Measurements from ENCODE around the gene WDR83. TPM values are rescaled to one million over a fixed set of nuclear protein-coding genes. Genes with fewer than 3 reads are reported as not detected.
A peak's percentile ranks its signal among the peaks of the same experiment; 100 is the strongest.

The WDR83 gene
- total and polyA plus RNA-seq, 2 experiments from 2014 or later: 9.1 to 19.5 TPM

DNA sequence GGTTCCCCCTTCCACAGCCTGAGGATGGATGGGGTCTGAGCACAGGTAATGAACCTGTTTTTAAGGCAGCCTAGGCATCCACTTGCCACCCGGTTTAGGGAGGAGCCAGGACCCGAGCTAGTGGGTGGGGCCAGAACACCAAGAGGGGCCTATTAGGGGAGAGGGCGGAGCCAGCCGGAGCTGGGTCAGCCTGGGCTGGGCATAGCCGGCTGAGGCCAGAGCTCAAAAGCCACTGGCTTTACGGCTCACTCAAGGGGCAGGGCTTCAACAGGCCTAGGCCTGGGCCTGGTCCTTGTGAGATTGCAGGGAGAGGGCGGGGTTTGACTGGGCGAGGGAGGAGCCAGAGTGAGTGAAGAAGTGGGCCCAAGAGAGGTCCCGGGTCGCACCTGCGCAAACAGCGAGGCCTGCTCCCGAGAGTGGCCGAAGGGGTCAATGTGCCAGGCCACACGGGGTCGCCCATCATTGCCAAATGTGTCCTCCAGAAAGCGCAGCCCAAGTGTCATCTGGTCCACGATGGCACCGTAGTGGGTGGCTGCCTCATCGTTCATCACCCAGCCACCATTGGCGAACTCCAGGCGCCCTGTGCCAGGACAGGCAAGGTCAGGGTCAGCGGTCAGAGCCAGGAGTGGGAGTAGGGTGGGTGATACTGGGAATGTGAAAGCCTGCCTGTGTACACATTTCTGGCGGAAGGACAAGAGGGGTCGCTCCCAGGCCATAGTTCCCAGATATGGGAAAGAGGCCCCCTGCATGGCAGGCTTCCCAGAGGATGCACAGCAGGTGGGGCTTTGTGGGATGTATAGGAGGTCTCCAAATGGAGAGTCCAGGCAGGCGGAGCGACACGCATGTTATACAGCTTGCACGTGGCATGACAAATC, 2.0 kb upstream of the WDR83 start:
- H3K36me3 ChIP-seq (replicated peaks; ENCODE audit: insufficient read depth, low read depth): no peaks in the 10 kb centered on the region
- H4K20me1 ChIP-seq (ENCODE audit: insufficient read depth, poor library complexity, severe bottlenecking): no peaks in the 10 kb centered on the region

DNA sequence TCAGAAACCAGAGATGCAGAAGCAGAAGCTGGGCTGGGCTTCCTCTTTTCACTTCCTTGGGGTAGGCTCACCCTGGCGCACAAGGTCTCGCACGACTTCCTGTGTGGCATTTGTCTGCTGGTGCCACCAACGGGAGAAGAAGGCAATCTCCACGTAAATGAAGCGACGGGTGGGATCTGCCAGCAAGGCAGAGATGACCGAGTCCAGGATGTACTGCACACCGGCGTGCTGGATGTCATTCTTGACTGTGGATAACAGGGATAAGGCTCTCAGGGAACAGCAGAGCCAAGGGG, 1.4 kb upstream of the WDR83 start:
- TF ChIP-seq EZH2phosphoT487 (IDR thresholded peaks at IDR 0.05; ENCODE audit: low read depth, severe bottlenecking, unreplicated experiment) (no peak), EZH2 (IDR thresholded peaks at IDR 0.05; ENCODE audit: borderline replicate concordance) (no peak)
- TF ChIP-seq, protein P1, sequence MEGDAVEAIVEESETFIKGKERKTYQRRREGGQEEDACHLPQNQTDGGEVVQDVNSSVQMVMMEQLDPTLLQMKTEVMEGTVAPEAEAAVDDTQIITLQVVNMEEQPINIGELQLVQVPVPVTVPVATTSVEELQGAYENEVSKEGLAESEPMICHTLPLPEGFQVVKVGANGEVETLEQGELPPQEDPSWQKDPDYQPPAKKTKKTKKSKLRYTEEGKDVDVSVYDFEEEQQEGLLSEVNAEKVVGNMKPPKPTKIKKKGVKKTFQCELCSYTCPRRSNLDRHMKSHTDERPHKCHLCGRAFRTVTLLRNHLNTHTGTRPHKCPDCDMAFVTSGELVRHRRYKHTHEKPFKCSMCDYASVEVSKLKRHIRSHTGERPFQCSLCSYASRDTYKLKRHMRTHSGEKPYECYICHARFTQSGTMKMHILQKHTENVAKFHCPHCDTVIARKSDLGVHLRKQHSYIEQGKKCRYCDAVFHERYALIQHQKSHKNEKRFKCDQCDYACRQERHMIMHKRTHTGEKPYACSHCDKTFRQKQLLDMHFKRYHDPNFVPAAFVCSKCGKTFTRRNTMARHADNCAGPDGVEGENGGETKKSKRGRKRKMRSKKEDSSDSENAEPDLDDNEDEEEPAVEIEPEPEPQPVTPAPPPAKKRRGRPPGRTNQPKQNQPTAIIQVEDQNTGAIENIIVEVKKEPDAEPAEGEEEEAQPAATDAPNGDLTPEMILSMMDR (IDR thresholded peaks at IDR 0.05; ENCODE audit: poor library complexity): no peak
- H3K9me3 ChIP-seq (ENCODE audit: low read depth): no peaks in the 10 kb centered on the region
- H2AFZ ChIP-seq: no peak overlapping the region
- H3K79me2 ChIP-seq: peaks cover 34% of the 10 kb centered on the region
- no peaks in the 10 kb centered on the region for H3K36me3 ChIP-seq (replicated peaks; ENCODE audit: insufficient read depth, low read depth)
- no peak overlapping the region for H3K4me3 ChIP-seq
- no peak for DNase-seq (ENCODE audit: low spot score)
- no peaks in the 10 kb centered on the region for H4K20me1 ChIP-seq (ENCODE audit: insufficient read depth, poor library complexity, severe bottlenecking)
- H3K4me1 ChIP-seq (ENCODE audit: insufficient read depth): peaks cover 14% of the 10 kb centered on the region
- H3K4me2 ChIP-seq: no peak overlapping the region
- H3K27ac ChIP-seq: no peak overlapping the region
- H3K27me3 ChIP-seq: no peaks in the 10 kb centered on the region
- no peaks in the 10 kb centered on the region for H3K9me2 ChIP-seq (replicated peaks; ENCODE audit: insufficient read depth)
- 95% methylated on average over 10 of the region's 10 CpGs for WGBS (ENCODE audit: low lambda C conversion rate, missing lambda C conversion rate)

More for the DNA sequence above, 2.0 kb upstream of the WDR83 start:
- H3K4me3 ChIP-seq: no peak overlapping the region
- H2AFZ ChIP-seq: no peak overlapping the region
- H3K9me2 ChIP-seq (replicated peaks; ENCODE audit: insufficient read depth): no peaks in the 10 kb centered on the region
- H3K4me2 ChIP-seq: no peak overlapping the region
- peaks cover 32% of the 10 kb centered on the region for H3K79me2 ChIP-seq
- H3K27ac ChIP-seq: no peak overlapping the region
- peaks cover 14% of the 10 kb centered on the region for H3K4me1 ChIP-seq (ENCODE audit: insufficient read depth)
- TF ChIP-seq, protein P1 (IDR thresholded peaks at IDR 0.05; ENCODE audit: poor library complexity): no peak
- TF ChIP-seq EZH2phosphoT487 (IDR thresholded peaks at IDR 0.05; ENCODE audit: low read depth, severe bottlenecking, unreplicated experiment): no peak
- no peak for TF ChIP-seq EZH2 (IDR thresholded peaks at IDR 0.05; ENCODE audit: borderline replicate concordance)
- no peaks in the 10 kb centered on the region for H3K27me3 ChIP-seq
- no peaks in the 10 kb centered on the region for H3K9me3 ChIP-seq (ENCODE audit: low read depth)
- 93% methylated on average over 29 of the region's 29 CpGs for WGBS (ENCODE audit: low lambda C conversion rate, missing lambda C conversion rate)
- DNase-seq (ENCODE audit: low spot score): no peak

DNA sequence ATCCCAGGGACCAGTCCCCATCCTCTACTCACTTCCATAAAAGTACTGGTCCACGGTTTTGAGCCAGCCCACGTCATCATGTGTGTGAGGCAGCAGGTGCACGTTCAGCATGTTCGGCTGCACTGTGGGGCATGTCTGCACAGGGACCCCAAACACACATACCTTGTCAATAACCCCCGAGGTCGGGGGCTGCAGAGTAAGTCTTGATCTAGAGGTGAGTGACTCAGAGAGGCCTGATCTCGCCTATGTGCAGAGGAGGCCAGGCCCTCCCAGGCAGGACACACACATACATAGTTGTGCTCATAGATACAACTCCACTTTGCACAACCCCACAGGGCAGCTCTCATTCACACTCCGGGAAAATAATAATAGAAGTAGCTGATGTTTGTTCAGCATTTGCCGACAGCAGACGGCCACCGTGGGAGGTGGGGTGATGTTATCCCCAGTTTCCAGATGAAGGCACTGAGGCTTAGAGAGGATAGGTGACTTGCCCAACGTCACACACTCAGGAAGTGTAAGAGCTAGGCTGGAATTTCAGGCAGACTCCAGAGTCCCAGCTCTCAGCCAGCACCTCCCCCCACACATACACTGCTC, 839 bp upstream of the WDR83 start:
- TF ChIP-seq, protein P1 (IDR thresholded peaks at IDR 0.05; ENCODE audit: poor library complexity): no peak
- no peak for TF ChIP-seq EZH2 (IDR thresholded peaks at IDR 0.05; ENCODE audit: borderline replicate concordance)
- no peak for TF ChIP-seq EZH2phosphoT487 (IDR thresholded peaks at IDR 0.05; ENCODE audit: low read depth, severe bottlenecking, unreplicated experiment)
- Histone ChIP-seq H3K4me1 (ENCODE audit: insufficient read depth) (peaks cover 14% of the 10 kb centered on the region), H4K20me1 (ENCODE audit: insufficient read depth, poor library complexity, severe bottlenecking) (no peaks in the 10 kb centered on the region), H3K4me3 (peak overlapping the region; percentile 91), H3K9me2 (replicated peaks; ENCODE audit: insufficient read depth) (no peaks in the 10 kb centered on the region), H3K36me3 (replicated peaks; ENCODE audit: insufficient read depth, low read depth) (no peaks in the 10 kb centered on the region), H3K27ac (peak overlapping the region; percentile 77), H3K79me2 (peaks cover 40% of the 10 kb centered on the region), H3K4me2 (peak overlapping the region; percentile 98), H3K27me3 (no peaks in the 10 kb centered on the region), H2AFZ (no peak overlapping the region), H3K9me3 (ENCODE audit: low read depth) (no peaks in the 10 kb centered on the region)
- 71% methylated on average over 11 of the region's 12 CpGs for WGBS (ENCODE audit: low lambda C conversion rate, missing lambda C conversion rate)
- no peak for DNase-seq (ENCODE audit: low spot score)

Data from hepatocyte (in vitro differentiated cells).